Psoas muscle (tissue), 8 donors: ENCODE measurements around the gene FANCD2. TPM values are rescaled to one million over a fixed set of nuclear protein-coding genes. Genes with fewer than 3 reads are reported as not detected.

Source experiments
- ATAC-seq, 4 donors: fragments of 200-7000 bp; cut with Tn5 transposase; one replicate each; pipeline ENCODE4 v1.9.1; 2020; ENCODE audit warnings: moderate library complexity in 3 of 4, mild to moderate bottlenecking in 2 of 4
- DNase-seq, 2 donors: peaks; one replicate each; pipeline ENCODE4 v3.0.0-alpha.2; 2020
- H3K27ac ChIP-seq: fragments of 200-600 bp; one replicate; pipeline ENCODE4 v1.8.0; 2022
- H3K27me3 ChIP-seq, 3 donors: fragments of 200-600 bp in 1 of 3; one replicate each; pipeline versions ENCODE4 v1.6.1 to v1.8.0; 2013 to 2022; ENCODE audit warnings: low read length in 2 of 3, mild to moderate bottlenecking in 2 of 3, moderate library complexity in 1 of 3; ENCODE audit not compliant: insufficient read depth in 3 of 3
- H3K36me3 ChIP-seq, 2 donors: fragments of 200-600 bp in 1 of 2; one replicate each; pipeline versions ENCODE4 v1.6.1 to v1.8.0; 2013 to 2022; ENCODE audit warnings: low read depth in 1 of 2, mild to moderate bottlenecking in 1 of 2, moderate library complexity in 1 of 2; ENCODE audit not compliant: insufficient read depth in 1 of 2
- H3K4me1 ChIP-seq: fragments of 200-600 bp; one replicate; pipeline ENCODE4 v1.8.0; 2022
- H3K4me3 ChIP-seq: fragments of 200-600 bp; one replicate; pipeline ENCODE4 v1.8.0; 2022; ENCODE audit warnings: mild to moderate bottlenecking
- H3K9me3 ChIP-seq: fragments of 200-600 bp; one replicate; pipeline ENCODE4 v1.8.0; 2022
- CTCF ChIP-seq: fragments of 200-600 bp; IDR thresholded peaks from one replicate; pipeline ENCODE4 v1.8.0; 2022; ENCODE audit warnings: antibody characterized with exemption
- WGBS, 3 donors: extraction: QIAGEN DNeasy Blood & Tissue Kit; methylation state at CpG; one replicate each; pipeline versions ENCODE4 v1.1.6 to v1.1.7; 2013; 5-methylcytosine and 5-hydroxymethylcytosine counted together
- intact Hi-C, 2 donors: fragments of 100-400 bp; cut with DNase I; formaldehyde crosslinking; loops; one replicate each; pipeline versions ENCODE4 v1.11.0 to v1.14.2; 2022
- polyA plus RNA-seq, 3 donors: library from polyadenylated mRNA; stranded (reverse); fragments of 200-250 nt; gene quantifications; one replicate each; pipeline ENCODE4 v1.2.3, GENCODE V29; 2013
- total RNA-seq, 4 donors: library from RNA; stranded (reverse); fragmentation: NEBNext Ultra II Directional in 2 of 4; extraction: Animal tissue kit (Norgen Biotek cat#: 25700) in 2 of 4; gene quantifications; one replicate each; pipeline versions ENCODE4 v1.2.1 to v1.2.4, GENCODE V29; 2021 to 2023
- donor health status: healthy with polysubstance abuse.
- donor health status: DM: no; HTN: no; CAD: no; lungs with moderate emphysema.
- donor health status: Bipolar disorder and iron deficiency.
- donor health status: healthy.
- donor health status: DM: yes; HTN: yes; CAD: no.
- donor health status: DM: no; HTN: no; CAD: no.
- donor health status: DM: no; HTN: no; CAD: no.
- donor health status: DM: yes; HTN: yes; CAD: no.

The FANCD2 gene
- total and polyA plus RNA-seq, 7 donors = 0.08 to 1.0 (median 0.58) TPM

DNA sequence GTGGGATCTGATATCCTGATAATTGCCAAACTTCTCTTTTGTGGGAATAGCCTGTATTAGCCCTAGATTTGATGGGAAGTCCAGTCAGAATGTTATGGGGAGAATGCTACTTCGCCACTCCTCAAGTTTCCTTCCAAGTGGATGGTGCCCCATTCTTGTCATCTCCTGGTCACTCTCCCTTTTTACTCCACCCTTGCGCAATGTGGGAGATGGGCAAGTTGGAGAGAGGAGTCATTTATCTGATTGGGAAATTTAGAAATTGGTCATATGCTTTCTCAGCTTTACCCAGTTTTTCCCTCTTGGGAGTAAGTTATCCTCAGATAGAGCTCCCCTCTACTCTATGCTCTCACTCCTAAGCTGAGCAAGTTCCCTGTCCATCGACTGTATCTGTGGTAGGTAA is 67.4 kb downstream of the FANCD2 start:
- no peak for TF ChIP-seq CTCF
- WGBS, 3 donors = 96 to 98% (median 96%) methylated on average over 3 of the region's 3 CpGs
- DNase-seq (no peak), ATAC-seq (no peak)
- no peak overlapping the region for H3K4me3 ChIP-seq
- no peaks in the 10 kb centered on the region for H3K4me1 ChIP-seq
- no peak overlapping the region for H3K27ac ChIP-seq
- no peaks in the 10 kb centered on the region for H3K27me3 ChIP-seq
- intact Hi-C loops = no loop called here
- no peaks in the 10 kb centered on the region for H3K9me3 ChIP-seq
- H3K36me3 ChIP-seq = no peaks in the 10 kb centered on the region

GRCh38 chr3:10099041-10099440 is 72.8 kb downstream of the FANCD2 start:
- WGBS, 3 donors = 96 to 100% (median 96%) methylated on average over 5 of the region's 5 CpGs
- Histone ChIP-seq H3K4me3 (no peak overlapping the region), H3K36me3 (no peaks in the 10 kb centered on the region), H3K4me1 (no peaks in the 10 kb centered on the region), H3K27ac (no peak overlapping the region), H3K27me3 (no peaks in the 10 kb centered on the region), H3K9me3 (no peaks in the 10 kb centered on the region)
- ATAC-seq = no peak
- DNase-seq = no peak
- no peak for TF ChIP-seq CTCF
- intact Hi-C loops = no loop called here

DNA sequence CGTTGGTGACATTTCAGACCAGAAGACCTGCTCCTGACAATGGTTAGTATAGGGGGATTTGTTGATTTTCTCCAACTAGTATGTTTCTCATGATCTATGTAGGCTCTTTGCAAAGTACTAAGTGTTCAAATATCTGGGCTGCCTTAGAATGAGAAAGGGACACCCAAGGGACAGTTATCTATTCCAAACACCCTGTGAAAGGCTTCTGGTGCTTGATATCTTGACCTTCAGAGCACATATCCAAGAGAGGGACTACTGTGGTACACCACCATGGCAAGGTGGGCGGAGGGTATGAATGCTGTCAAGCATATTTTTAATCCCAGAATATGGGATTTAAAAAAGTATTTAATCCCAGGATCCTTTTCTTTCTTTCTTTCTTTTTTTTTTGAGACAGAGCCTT is 80.7 kb downstream of the FANCD2 start:
- intact Hi-C loops = no loop called here
- ATAC-seq (no peak), DNase-seq (no peak)
- H3K9me3 ChIP-seq = no peaks in the 10 kb centered on the region
- H3K27me3 ChIP-seq = no peaks in the 10 kb centered on the region
- no peak overlapping the region for H3K27ac ChIP-seq
- no peak overlapping the region for H3K4me3 ChIP-seq
- 76 to 86% (median 86%) methylated on average over 2 of the region's 2 CpGs for WGBS, 3 donors
- no peaks in the 10 kb centered on the region for H3K4me1 ChIP-seq
- H3K36me3 ChIP-seq = no peaks in the 10 kb centered on the region
- no peak for TF ChIP-seq CTCF

DNA sequence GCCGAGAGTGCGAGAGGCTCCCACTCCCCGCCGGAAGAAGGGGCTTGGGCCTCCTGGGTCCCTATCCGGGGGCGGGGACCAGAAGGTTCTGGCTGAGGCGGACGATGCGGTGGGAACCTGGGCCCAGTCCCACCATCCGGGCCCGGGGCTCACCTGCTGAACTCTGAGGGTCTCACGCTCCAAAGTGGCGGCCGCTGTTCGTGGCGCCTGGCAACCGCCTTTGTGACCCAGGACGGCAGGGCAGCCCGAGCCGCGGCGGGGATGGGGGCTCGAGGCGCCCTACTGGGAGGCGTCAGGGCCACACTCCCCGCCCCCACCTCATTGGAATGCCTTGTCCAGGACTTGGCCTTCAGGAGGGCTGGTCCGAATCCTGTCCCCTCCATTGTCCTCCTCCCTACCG is 81.9 kb downstream of the FANCD2 start, which contains the start of gene FANCD2OS:
Gene FANCD2OS, minus strand, starts transcription at position 165 of the 400 bp plus-strand sequence. CDS start 3,481 bp downstream, outside the sequence.
- WGBS, 3 donors = 65 to 80% (median 77%) methylated on average over 28 of the region's 28 CpGs
- Histone ChIP-seq H3K27ac (no peak within 1 kb of the TSS), H3K4me3 (no peak within 1 kb of the TSS), H3K4me1 (no peaks in the 10 kb centered on the region), H3K9me3 (no peaks in the 10 kb centered on the region), H3K36me3 (no peaks in the 10 kb centered on the region), H3K27me3 (no peaks in the 10 kb centered on the region)
- intact Hi-C loops = no loop called here
- DNase-seq (no peak), ATAC-seq (no peak)
- TF ChIP-seq CTCF = no peak
